K562 (cell line): Measurements from ENCODE around the gene ZNF138. TPM values are rescaled to one million over a fixed set of nuclear protein-coding genes. Genes with fewer than 3 reads are reported as not detected.
A peak's percentile ranks its signal among the peaks of the same experiment; 100 is the strongest.

Source experiments
- HNRNPLL ChIP-seq: fragments of 200-400 bp; formaldehyde crosslinking; IDR thresholded peaks from 2 replicates; pipeline ENCODE4 v1.6.1; 2017; ENCODE audit warnings: low read length, low read depth, mild to moderate bottlenecking; ENCODE audit not compliant: poor library complexity, severe bottlenecking
- MCM2 ChIP-seq: fragments of 450-650 bp; IDR thresholded peaks from 2 replicates; pipeline ENCODE4 v1.6.1; 2017; ENCODE audit warnings: low read depth, mild to moderate bottlenecking
- NFYB ChIP-seq: IDR thresholded peaks from 2 replicates; pipeline ENCODE4 v1.6.1; 2011; ENCODE audit warnings: mild to moderate bottlenecking, moderate library complexity; ENCODE audit not compliant: insufficient read length; ENCODE audit errors: extremely low read depth
- NR3C1 ChIP-seq: sonication (generic); formaldehyde crosslinking; IDR thresholded peaks from 2 replicates; pipeline ENCODE4 v1.8.1; 2022; ENCODE audit warnings: missing genetic modification reagents
- PBX2 ChIP-seq, 2 experiments: IDR thresholded peaks in 1 of 2; conservative IDR thresholded peaks in 1 of 2; 2 replicates each; pipeline ENCODE4 v1.6.1; 2016; ENCODE audit warnings: low read depth in 2 of 2, mild to moderate bottlenecking in 1 of 2, missing compliant biosample characterization in 1 of 2, missing genetic modification characterization in 1 of 2, moderate library complexity in 1 of 2
- RHOXF2B ChIP-seq: fragments of 250-450 bp; sonication (Bioruptor Pico); conservative IDR thresholded peaks from 2 replicates; pipeline ENCODE4 v1.5.1; 2021
- TAF9B ChIP-seq: fragments of 450-650 bp; IDR thresholded peaks from 2 replicates; pipeline ENCODE4 v1.6.1; 2018; ENCODE audit warnings: mild to moderate bottlenecking; ENCODE audit not compliant: partially characterized antibody
- TCFL5 ChIP-seq: fragments of 250-450 bp; sonication (Bioruptor Pico); conservative IDR thresholded peaks from 2 replicates; pipeline ENCODE4 v1.6.1; 2021; ENCODE audit warnings: mild to moderate bottlenecking, moderate library complexity, matching md5 sums
- ZNF23 ChIP-seq: fragments of 250-450 bp; sonication (Bioruptor Pico); IDR thresholded peaks from 2 replicates; pipeline ENCODE4 v1.4.0; 2020; ENCODE audit warnings: mild to moderate bottlenecking
- ZNF280B ChIP-seq: fragments of 250-450 bp; sonication (Bioruptor Pico); IDR thresholded peaks from 2 replicates; pipeline ENCODE4 v1.5.1; 2021; ENCODE audit warnings: mild to moderate bottlenecking
- ZNF696 ChIP-seq: fragments of 250-450 bp; sonication (Bioruptor Pico); conservative IDR thresholded peaks from 2 replicates; pipeline ENCODE4 v1.4.0; 2020; ENCODE audit warnings: mild to moderate bottlenecking, moderate library complexity
- polyA plus RNA-seq, 8 experiments: library from polyadenylated mRNA; depleted of rRNA in 4 of 8; stranded (reverse) in 5 of 8; unstranded in 3 of 8; fragments of >200 nt; fragmentation: Nextera tagmentation in 2 of 8; fragmentation: Illumina TruSeq in 1 of 8; extraction: Ambion mirVana in 2 of 8; extraction: Trizol in 1 of 8; gene quantifications; 2 replicates each; pipeline versions ENCODE4 v1.2.1 to v1.2.3, GENCODE V29; 2011 to 2014; ENCODE audit warnings: inconsistent platforms in 1 of 8, missing spikeins in 1 of 8
- total RNA-seq, 7 experiments: library from RNA; depleted of rRNA in 6 of 7; stranded (reverse); fragments of >200 nt in 6 of 7; fragmentation: Illumina TruSeq in 2 of 7; extraction: Trizol in 2 of 7; gene quantifications; 2 replicates each; pipeline versions ENCODE4 v1.2.1 to v1.2.3, GENCODE V29; 2011 to 2021; ENCODE audit warnings: low replicate concordance in 1 of 7
- TF ChIP-seq, protein P1 (sequence below): fragments of 450-650 bp; IDR thresholded peaks from 2 replicates; pipeline ENCODE4 v1.6.1; 2016; ENCODE audit warnings: low read depth
- TF ChIP-seq, protein P2 (sequence below): fragments of 450-650 bp; IDR thresholded peaks from 2 replicates; pipeline ENCODE4 v1.7.0; 2016; ENCODE audit warnings: borderline replicate concordance

Gene ZNF138
- total and polyA plus RNA-seq, 9 of the 15 experiments (the other 6 are each of a cell fraction or from before 2014, with no cell fraction given), result 14.6 to 34.9 (median 22.6) TPM

- TF ChIP-seq NR3C1 (CRISPR knock-in tag) (no peak), TAF9B (peak; percentile 78), ZNF280B (CRISPR knock-in tag) (no peak), TCFL5 (no peak), ZNF23 (CRISPR knock-in tag) (no peak), MCM2 (no peak), PBX2 (CRISPR knock-in tag; IDR thresholded peaks at IDR 0.05; ENCODE audit: low read depth) (peak; percentile 91), PBX2 (tag; conservative IDR thresholded peaks at IDR 0.05; ENCODE audit: low read depth) (peak; percentile 97), ZNF696 (CRISPR knock-in tag) (no peak), HNRNPLL (no peak), NFYB (peak; percentile 99), RHOXF2B (CRISPR knock-in tag) (no peak)
- TF ChIP-seq, protein P1, sequence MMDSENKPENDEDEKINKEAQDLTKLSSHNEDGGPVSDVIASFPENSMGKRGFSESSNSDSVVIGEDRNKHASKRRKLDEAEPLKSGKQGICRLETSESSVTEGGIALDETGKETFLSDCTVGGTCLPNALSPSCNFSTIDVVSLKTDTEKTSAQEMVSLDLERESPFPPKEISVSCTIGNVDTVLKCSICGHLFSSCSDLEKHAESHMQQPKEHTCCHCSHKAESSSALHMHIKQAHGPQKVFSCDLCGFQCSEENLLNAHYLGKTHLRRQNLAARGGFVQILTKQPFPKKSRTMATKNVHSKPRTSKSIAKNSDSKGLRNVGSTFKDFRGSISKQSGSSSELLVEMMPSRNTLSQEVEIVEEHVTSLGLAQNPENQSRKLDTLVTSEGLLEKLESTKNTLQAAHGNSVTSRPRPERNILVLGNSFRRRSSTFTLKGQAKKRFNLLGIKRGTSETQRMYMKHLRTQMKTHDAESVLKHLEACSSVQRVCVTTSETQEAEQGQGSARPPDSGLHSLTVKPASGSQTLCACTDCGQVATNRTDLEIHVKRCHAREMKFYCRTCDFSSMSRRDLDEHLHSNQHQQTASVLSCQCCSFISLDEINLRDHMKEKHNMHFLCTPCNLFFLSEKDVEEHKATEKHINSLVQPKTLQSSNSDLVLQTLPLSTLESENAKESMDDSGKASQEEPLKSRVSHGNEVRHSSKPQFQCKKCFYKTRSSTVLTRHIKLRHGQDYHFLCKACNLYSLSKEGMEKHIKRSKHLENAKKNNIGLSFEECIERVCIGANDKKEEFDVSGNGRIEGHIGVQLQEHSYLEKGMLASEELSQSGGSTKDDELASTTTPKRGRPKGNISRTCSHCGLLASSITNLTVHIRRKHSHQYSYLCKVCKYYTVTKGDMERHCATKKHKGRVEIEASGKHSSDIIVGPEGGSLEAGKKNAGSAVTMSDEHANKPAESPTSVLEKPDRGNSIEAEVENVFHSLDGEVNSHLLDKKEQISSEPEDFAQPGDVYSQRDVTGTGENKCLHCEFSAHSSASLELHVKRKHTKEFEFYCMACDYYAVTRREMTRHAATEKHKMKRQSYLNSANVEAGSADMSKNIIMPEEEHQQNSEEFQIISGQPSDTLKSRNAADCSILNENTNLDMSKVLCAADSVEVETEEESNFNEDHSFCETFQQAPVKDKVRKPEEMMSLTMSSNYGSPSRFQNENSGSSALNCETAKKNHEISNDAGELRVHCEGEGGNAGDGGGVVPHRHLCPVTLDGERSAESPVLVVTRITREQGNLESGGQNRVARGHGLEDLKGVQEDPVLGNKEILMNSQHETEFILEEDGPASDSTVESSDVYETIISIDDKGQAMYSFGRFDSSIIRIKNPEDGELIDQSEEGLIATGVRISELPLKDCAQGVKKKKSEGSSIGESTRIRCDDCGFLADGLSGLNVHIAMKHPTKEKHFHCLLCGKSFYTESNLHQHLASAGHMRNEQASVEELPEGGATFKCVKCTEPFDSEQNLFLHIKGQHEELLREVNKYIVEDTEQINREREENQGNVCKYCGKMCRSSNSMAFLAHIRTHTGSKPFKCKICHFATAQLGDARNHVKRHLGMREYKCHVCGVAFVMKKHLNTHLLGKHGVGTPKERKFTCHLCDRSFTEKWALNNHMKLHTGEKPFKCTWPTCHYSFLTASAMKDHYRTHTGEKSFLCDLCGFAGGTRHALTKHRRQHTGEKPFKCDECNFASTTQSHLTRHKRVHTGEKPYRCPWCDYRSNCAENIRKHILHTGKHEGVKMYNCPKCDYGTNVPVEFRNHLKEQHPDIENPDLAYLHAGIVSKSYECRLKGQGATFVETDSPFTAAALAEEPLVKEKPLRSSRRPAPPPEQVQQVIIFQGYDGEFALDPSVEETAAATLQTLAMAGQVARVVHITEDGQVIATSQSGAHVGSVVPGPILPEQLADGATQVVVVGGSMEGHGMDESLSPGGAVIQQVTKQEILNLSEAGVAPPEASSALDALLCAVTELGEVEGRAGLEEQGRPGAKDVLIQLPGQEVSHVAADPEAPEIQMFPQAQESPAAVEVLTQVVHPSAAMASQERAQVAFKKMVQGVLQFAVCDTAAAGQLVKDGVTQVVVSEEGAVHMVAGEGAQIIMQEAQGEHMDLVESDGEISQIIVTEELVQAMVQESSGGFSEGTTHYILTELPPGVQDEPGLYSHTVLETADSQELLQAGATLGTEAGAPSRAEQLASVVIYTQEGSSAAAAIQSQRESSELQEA, result no peak
- TF ChIP-seq, protein P2, sequence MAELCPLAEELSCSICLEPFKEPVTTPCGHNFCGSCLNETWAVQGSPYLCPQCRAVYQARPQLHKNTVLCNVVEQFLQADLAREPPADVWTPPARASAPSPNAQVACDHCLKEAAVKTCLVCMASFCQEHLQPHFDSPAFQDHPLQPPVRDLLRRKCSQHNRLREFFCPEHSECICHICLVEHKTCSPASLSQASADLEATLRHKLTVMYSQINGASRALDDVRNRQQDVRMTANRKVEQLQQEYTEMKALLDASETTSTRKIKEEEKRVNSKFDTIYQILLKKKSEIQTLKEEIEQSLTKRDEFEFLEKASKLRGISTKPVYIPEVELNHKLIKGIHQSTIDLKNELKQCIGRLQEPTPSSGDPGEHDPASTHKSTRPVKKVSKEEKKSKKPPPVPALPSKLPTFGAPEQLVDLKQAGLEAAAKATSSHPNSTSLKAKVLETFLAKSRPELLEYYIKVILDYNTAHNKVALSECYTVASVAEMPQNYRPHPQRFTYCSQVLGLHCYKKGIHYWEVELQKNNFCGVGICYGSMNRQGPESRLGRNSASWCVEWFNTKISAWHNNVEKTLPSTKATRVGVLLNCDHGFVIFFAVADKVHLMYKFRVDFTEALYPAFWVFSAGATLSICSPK, result no peak
Measured at GRCh38 chr7:64794171-64794844, at the start of gene ZNF138 (continued).
